HUES64 (cell line): Measurements from ENCODE around the gene UROC1.

Source experiments
- H3K27ac ChIP-seq: 2 replicates; pipeline ENCODE4 v1.7.0; 2013; ENCODE audit warnings: low read depth, low read length, inconsistent platforms
- H3K27me3 ChIP-seq: 2 replicates; pipeline ENCODE4 v1.6.1; 2013; ENCODE audit warnings: mild to moderate bottlenecking, low read length; ENCODE audit not compliant: insufficient read depth
- H3K36me3 ChIP-seq: 2 replicates; pipeline ENCODE4 v1.6.1; 2013; ENCODE audit warnings: mild to moderate bottlenecking, low read length; ENCODE audit not compliant: insufficient read depth
- H3K4me1 ChIP-seq: 2 replicates; pipeline ENCODE4 v1.6.1; 2013; ENCODE audit warnings: mild to moderate bottlenecking, low read length, moderate library complexity; ENCODE audit not compliant: insufficient read depth
- H3K4me3 ChIP-seq: 2 replicates; pipeline ENCODE4 v1.5.1; 2013; ENCODE audit warnings: mild to moderate bottlenecking, low read length, moderate library complexity
- H3K9ac ChIP-seq: 2 replicates; pipeline ENCODE4 v1.6.1; 2013; ENCODE audit warnings: mild to moderate bottlenecking, low read depth, low read length
- H3K9me3 ChIP-seq: 2 replicates; pipeline ENCODE4 v1.6.1; 2013; ENCODE audit warnings: low read depth, low read length; ENCODE audit not compliant: insufficient read depth
- WGBS: fragments of 150-250, 120-280 bp; methylation state at CpG from one replicate; pipeline ENCODE4 v1.1.7; 2013; ENCODE audit warnings: missing lambda C conversion rate; 5-methylcytosine and 5-hydroxymethylcytosine counted together

The UROC1 gene

DNA sequence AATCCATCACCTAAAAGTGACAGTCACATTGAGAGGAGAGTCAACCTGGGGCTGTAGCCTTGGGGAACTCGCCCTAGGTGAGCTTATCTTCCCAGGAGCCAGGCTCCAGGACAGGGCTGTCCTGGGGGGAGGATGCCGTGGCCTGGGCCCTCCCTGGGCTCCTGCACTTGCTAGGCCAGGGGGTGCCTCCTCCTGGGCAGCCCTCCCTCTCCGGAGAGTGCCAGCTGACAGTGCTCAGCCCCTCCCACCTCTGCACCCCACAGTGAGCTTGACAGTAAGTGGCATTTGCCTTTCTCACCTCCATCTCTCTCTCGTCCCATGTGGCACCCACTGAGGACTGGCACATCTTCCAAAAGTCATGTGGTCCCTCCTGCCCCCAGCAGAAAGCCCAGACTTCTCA, 19.1 kb downstream of the UROC1 start:
- Histone ChIP-seq H3K4me3 (no peak overlapping the region), H3K36me3 (no peaks in the 10 kb centered on the region), H3K9ac (no peak overlapping the region), H3K27ac (no peak overlapping the region), H3K27me3 (no peaks in the 10 kb centered on the region), H3K9me3 (no peaks in the 10 kb centered on the region), H3K4me1 (peaks cover 4% of the 10 kb centered on the region; the same call in 1 of the 2 replicates)
- 64% methylated on average over 4 of the region's 4 CpGs for WGBS

DNA sequence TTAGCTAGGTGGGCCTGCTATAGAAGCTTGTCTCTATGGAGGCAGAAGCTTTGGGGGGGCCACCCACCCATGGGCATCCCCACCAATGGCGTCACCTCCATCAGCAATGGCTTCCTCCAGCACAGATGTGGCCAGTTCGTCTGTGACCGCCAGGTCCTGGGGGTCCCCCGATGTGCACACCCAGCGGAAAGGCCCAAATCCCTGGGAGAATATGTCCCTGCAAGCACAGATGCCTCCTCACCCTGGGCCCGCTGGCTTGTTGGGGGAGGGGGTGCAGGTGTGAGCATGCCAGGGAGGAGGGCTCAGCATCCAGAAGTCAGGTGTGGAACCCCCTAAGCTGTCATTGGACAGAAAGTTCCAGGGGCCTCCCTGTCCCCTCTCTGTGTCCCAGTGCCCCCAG, 19.6 kb downstream of the UROC1 start:
- no peak overlapping the region for H3K9ac ChIP-seq
- H3K36me3 ChIP-seq: no peaks in the 10 kb centered on the region
- 94% methylated on average over 6 of the region's 6 CpGs for WGBS
- H3K4me1 ChIP-seq: peaks cover 4% of the 10 kb centered on the region; the same call in 1 of the 2 replicates
- no peaks in the 10 kb centered on the region for H3K9me3 ChIP-seq
- no peak overlapping the region for H3K27ac ChIP-seq
- H3K27me3 ChIP-seq: no peaks in the 10 kb centered on the region
- no peak overlapping the region for H3K4me3 ChIP-seq

DNA sequence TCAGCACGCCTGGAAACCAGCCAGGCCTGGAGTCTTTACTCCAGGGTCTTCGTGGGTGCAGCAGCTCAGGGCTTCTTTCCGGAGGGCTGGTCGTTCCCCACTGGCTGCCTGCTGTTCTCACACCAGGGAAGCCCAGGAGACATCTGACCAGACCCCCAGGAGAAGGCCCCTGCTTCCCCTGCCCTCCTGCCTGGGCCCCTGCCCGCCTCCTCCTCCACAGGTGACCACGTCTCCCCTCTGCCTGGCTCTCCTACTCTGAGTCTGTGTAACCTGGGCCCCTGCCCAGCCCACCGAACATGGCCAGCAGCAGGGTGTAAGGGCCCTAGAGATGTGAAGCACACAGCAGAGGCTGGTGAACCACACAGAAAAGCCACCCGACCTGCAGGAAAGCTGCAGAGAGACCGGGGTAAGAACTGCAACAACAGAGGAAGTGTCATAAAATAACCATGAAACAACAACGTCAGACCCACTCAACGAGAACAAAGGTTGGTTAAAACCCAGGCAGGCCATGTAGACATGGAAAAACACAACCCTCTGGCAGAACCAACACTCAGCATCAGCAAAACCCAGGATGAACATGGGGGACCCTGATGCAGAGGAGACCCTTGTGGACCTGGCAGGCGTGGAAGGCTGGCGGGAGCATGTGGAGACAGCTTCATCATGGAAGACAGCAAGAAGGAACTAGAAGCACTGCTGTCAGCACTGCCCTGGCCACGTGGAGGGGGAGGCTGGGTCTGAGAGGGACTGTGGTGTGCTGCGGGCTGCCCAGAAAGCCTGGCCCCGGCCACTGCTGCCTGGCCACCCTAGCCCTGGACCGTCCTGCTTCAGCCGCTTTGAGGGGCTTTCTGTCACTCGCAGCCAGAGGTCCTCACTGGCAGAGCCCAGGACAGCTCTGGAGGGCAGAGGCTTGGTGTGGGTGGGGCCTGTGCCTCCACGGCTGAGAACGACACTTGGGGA, 20.4 kb downstream of the UROC1 start:
- Histone ChIP-seq H3K9ac (no peak overlapping the region), H3K36me3 (no peaks in the 10 kb centered on the region), H3K4me1 (peaks cover 4% of the 10 kb centered on the region; the same call in 1 of the 2 replicates), H3K27ac (no peak overlapping the region), H3K4me3 (no peak overlapping the region), H3K27me3 (no peaks in the 10 kb centered on the region), H3K9me3 (no peaks in the 10 kb centered on the region)
- 89% methylated on average over 21 of the region's 21 CpGs for WGBS

DNA sequence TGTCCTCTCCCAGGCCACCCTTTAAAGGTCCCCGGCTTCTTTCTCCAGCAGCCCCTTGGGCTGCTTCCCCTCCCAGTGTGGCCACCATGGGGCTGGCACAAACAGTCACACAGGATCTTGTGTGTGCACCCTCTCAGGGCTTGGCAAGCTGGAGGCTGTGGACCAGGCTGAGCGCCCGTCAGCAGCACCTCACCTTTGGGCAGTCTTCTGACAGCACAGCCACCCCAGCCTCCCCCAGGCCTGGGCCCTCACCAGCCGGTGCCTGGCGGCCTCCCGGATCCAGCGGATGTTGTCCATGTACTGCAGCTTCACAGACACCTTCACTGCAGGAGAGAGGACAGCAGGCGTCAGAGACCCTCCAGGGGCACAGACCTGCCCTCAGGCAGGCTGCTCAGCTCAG, 21.8 kb downstream of the UROC1 start:
- Histone ChIP-seq H3K27ac (no peak overlapping the region), H3K4me3 (no peak overlapping the region), H3K9ac (no peak overlapping the region), H3K9me3 (no peaks in the 10 kb centered on the region), H3K36me3 (no peaks in the 10 kb centered on the region), H3K27me3 (no peaks in the 10 kb centered on the region), H3K4me1 (0 out of 2 replicates have a peak, but pooled peaks cover 4% of the 10 kb centered on the region)
- 94% methylated on average over 8 of the region's 8 CpGs for WGBS

GRCh38 chr3:126494970-126495230, 22.7 kb downstream of the UROC1 start:
- Histone ChIP-seq H3K4me1 (0 out of 2 replicates have a peak, but pooled peaks cover 4% of the 10 kb centered on the region), H3K36me3 (no peaks in the 10 kb centered on the region), H3K9ac (no peak overlapping the region), H3K9me3 (no peaks in the 10 kb centered on the region), H3K27ac (no peak overlapping the region), H3K4me3 (no peak overlapping the region), H3K27me3 (no peaks in the 10 kb centered on the region)
- WGBS: 97% methylated on average over 6 of the region's 6 CpGs

GRCh38 chr3:126494204-126494969, 23.2 kb downstream of the UROC1 start:
- no peak overlapping the region for H3K9ac ChIP-seq
- H3K9me3 ChIP-seq: no peaks in the 10 kb centered on the region
- 0 out of 2 replicates have a peak, but pooled peaks cover 4% of the 10 kb centered on the region for H3K4me1 ChIP-seq
- no peaks in the 10 kb centered on the region for H3K36me3 ChIP-seq
- no peak overlapping the region for H3K4me3 ChIP-seq
- WGBS: 86% methylated on average over 12 of the region's 12 CpGs
- H3K27ac ChIP-seq: no peak overlapping the region
- no peaks in the 10 kb centered on the region for H3K27me3 ChIP-seq

- Histone ChIP-seq H3K4me1 (0 out of 2 replicates have a peak, but pooled peaks cover 3% of the 10 kb centered on the region), H3K36me3 (no peaks in the 10 kb centered on the region), H3K4me3 (no peak overlapping the region), H3K27me3 (no peaks in the 10 kb centered on the region), H3K27ac (no peak overlapping the region), H3K9me3 (no peaks in the 10 kb centered on the region), H3K9ac (no peak overlapping the region)
- 94% methylated on average over 8 of the region's 9 CpGs for WGBS
These were observed 23.8 kb downstream of the UROC1 start for GRCh38 chr3:126493739-126494138.

DNA sequence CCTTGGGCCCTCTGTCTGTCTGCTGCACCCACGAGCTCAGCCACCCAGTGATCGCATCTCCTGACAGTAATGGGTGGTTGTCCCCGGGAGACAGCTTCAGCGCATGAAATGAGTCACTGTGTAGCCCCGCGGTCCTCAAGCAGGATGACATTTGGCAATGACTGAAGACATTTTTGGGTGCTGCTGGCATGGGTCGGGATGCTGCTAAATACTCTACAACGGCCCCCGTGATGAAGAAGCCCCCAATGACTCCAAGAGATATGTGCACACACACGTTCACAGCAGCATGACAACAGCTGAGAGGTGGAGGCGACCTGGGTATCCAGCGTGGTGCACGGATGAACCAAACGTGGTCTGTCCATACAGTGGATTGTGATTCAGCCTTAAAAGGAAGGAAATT, 24.5 kb downstream of the UROC1 start:
- 91% methylated on average over 14 of the region's 14 CpGs for WGBS
- Histone ChIP-seq H3K36me3 (no peaks in the 10 kb centered on the region), H3K9ac (no peak overlapping the region), H3K9me3 (no peaks in the 10 kb centered on the region), H3K4me3 (no peak overlapping the region), H3K27me3 (no peaks in the 10 kb centered on the region), H3K4me1 (no peaks in the 10 kb centered on the region), H3K27ac (no peak overlapping the region)

GRCh38 chr3:126491221-126492013, 26.2 kb downstream of the UROC1 start:
- no peak overlapping the region for H3K9ac ChIP-seq
- H3K4me3 ChIP-seq: no peak overlapping the region
- H3K9me3 ChIP-seq: no peaks in the 10 kb centered on the region
- H3K27ac ChIP-seq: no peak overlapping the region
- WGBS: 94% methylated on average over 21 of the region's 21 CpGs
- no peaks in the 10 kb centered on the region for H3K4me1 ChIP-seq
- H3K36me3 ChIP-seq: no peaks in the 10 kb centered on the region
- H3K27me3 ChIP-seq: no peaks in the 10 kb centered on the region

DNA sequence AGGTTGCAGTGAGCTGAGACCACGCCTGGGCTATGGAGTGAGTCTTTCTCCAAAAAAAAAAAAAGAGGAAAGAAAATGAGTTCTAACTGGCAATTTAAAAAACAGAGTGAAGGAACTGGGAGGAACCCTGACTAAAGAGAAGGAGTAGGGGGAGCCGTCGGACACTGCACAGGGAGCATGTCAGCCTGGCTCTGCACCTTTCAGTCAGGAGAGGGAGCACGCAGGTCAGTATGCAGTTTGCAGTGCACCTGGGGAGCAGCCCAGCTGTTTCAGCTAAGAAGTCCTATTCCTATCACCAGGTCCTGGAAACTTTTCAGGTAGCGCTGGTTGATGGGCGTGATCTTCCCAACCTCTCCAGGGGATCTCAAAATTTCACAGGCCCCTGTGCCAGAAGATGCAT, 27.0 kb downstream of the UROC1 start:
- Histone ChIP-seq H3K9ac (no peak overlapping the region), H3K4me3 (no peak overlapping the region)
- WGBS: 74% methylated on average over 6 of the region's 6 CpGs

More for the DNA sequence above, 27.0 kb downstream of the UROC1 start:
- Histone ChIP-seq H3K27ac (no peak overlapping the region), H3K9me3 (no peaks in the 10 kb centered on the region), H3K4me1 (peaks cover 2% of the 10 kb centered on the region), H3K36me3 (no peaks in the 10 kb centered on the region), H3K27me3 (no peaks in the 10 kb centered on the region)
